NCI-H510A (cell line): ENCODE measurements around the gene PRSS3.
"Not testable (repeated sequence)": the region's sequence is repeated elsewhere in the genome, so short reads cannot be mapped to it uniquely, and the experiment has no call there.

Experiments
- DNase-seq: peaks from one replicate; lab custom pipeline; 2025; lab: John Stamatoyannopoulos, UW

PRSS3 gene

GRCh38 chr9:33786681-33787080 is 8.7 kb upstream of the PRSS3 start:
- no peak for DNase-seq

- DNase-seq: no peak
These were observed 7.5 kb upstream of the PRSS3 start for GRCh38 chr9:33787839-33788238.

- not testable (repeated sequence) for DNase-seq
These were observed 5.9 kb upstream of the PRSS3 start for GRCh38 chr9:33789429-33789828.

GRCh38 chr9:33791117-33791516 is 4.2 kb upstream of the PRSS3 start:
- DNase-seq: no peak

- DNase-seq: not testable (repeated sequence)
These were observed 1.9 kb upstream of the PRSS3 start for GRCh38 chr9:33793496-33793895.

GRCh38 chr9:33794560-33794959 is 801 bp upstream of the PRSS3 start:
- DNase-seq: peak; percentile 40

GRCh38 chr9:33795819-33796218 is 458 bp downstream of the PRSS3 start:
- no peak for DNase-seq

- DNase-seq: not testable (repeated sequence)
These were observed 1.3 kb downstream of the PRSS3 start for GRCh38 chr9:33796679-33797078.

GRCh38 chr9:33797837-33798236 is 2.5 kb downstream of the PRSS3 start:
- no peak for DNase-seq

GRCh38 chr9:33798545-33798944 is 3.2 kb downstream of the PRSS3 start:
- no peak for DNase-seq

GRCh38 chr9:33799928-33800704 is 4.8 kb downstream of the PRSS3 start:
- no peak for DNase-seq

GRCh38 chr9:33800886-33801285 is 5.5 kb downstream of the PRSS3 start:
- no peak for DNase-seq

GRCh38 chr9:33801943-33802500 is 6.7 kb downstream of the PRSS3 start:
- not testable (repeated sequence) for DNase-seq

GRCh38 chr9:33804196-33804595 is 8.8 kb downstream of the PRSS3 start:
- not testable (repeated sequence) for DNase-seq

GRCh38 chr9:33807156-33807555 is 11.8 kb downstream of the PRSS3 start:
- DNase-seq: not testable (repeated sequence)

GRCh38 chr9:33808979-33809322 is 13.6 kb downstream of the PRSS3 start:
- DNase-seq: not testable (repeated sequence)

GRCh38 chr9:33809506-33809905 is 14.1 kb downstream of the PRSS3 start:
- no peak for DNase-seq

- DNase-seq: no peak
These were observed 18.6 kb downstream of the PRSS3 start for GRCh38 chr9:33813712-33814641.

GRCh38 chr9:33815781-33816180 is 20.4 kb downstream of the PRSS3 start:
- no peak for DNase-seq

GRCh38 chr9:33816327-33817252 is 21.2 kb downstream of the PRSS3 start, which contains the start of gene UBE2R2:
UBE2R2 (plus strand) TSS chr9:33817160; CDS start chr9:33817758, 598 bp downstream.
- peak; percentile 79 for DNase-seq
